ENCODE measurements around the gene UBXN6. TPM values are rescaled to one million over a fixed set of nuclear protein-coding genes. Genes with fewer than 3 reads are reported as not detected.

Gene UBXN6
- total RNA-seq, 4 donors from 2014 or later = 93.8 to 230 (median 114) TPM

DNA sequence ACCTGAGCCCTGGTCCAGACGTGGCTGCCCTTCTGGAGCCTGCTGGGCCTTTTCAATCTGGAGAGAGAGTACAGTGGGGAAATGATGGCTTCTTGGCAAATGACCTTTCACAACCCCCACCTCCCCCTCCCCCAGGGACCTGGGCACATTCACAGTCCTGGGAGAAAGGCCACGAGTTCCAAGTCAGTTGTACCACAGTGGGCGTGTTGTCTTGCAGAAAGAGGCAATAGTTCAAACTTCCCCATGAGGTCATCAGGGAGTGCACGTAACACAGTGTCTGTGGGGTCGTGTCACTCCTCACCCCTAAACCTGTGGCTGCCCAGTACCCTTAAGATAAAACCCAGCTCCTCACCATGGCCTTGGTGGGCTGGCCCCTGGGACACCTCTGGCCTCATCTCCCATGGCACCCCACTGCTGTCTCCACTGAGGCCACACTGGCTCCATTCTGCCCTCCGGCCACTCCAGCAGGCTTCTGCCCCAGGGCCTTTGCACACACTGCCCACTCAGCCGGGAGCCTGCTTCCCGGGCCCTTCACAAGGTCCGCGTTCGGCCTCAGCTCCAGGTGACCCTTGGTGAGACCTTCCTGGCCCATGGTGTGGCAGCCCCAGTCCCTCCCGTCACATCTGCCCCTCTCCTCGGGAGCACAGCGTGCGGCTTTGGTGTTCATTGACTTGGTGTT is 47.4 kb upstream of the UBXN6 start:
- in situ Hi-C loops (cut with MboI; ENCODE audit: low sequenced_read_pairs in 4 of 4) (no loop called here), intact Hi-C loops (cut with DNase I; ENCODE audit: low total_unique reads) (no loop called here)
- TF ChIP-seq POLR2A (IDR thresholded peaks at IDR 0.05) = no peak
- Histone ChIP-seq H3K4me3 (no peak overlapping the region), H3K36me3 (peaks cover 0 to 61% of the 10 kb centered on the region in 2 donors), H3K9me3 (no peaks in the 10 kb centered on the region), H3K4me1 (peaks cover 34 to 37% of the 10 kb centered on the region in 2 donors), H3K27me3 (no peaks in the 10 kb centered on the region), H3K27ac (peak overlapping the region; percentile 36 to 99 (median 72))
- no peak for DNase-seq
- ATAC-seq = peak in 1 of 2 donors; percentile 19

DNA sequence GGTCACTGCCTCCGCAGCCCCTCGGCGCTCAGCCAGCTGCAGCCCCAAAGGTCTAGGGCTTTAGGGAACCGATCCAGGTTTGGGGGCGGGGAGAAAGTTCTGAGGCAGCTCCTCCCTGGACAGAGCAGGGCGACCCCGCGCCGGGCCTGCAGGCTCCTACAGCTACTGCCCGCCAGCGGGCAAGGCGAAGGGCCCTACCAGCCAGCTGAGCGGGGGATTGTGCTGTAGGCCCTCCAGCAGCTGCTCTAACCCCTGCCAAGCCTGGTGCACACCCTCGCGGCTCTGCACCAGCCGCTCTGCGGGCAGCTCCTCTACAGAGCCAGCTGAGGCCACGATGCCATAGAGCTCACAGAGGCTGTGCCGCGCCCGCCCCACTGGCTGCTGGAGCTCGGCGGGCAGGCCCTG is 46.7 kb upstream of the UBXN6 start:
- intact Hi-C loops (cut with DNase I; ENCODE audit: low total_unique reads) = no loop called here
- Histone ChIP-seq H3K9me3 (no peaks in the 10 kb centered on the region), H3K27ac (peak overlapping the region; percentile 36 to 99 (median 72)), H3K4me3 (no peak overlapping the region), H3K4me1 (peaks cover 28 to 32% of the 10 kb centered on the region in 2 donors), H3K36me3 (peaks cover 0 to 56% of the 10 kb centered on the region in 2 donors), H3K27me3 (no peaks in the 10 kb centered on the region)
- no peak for ATAC-seq
- no peak for DNase-seq
- in situ Hi-C loops (cut with MboI; ENCODE audit: low sequenced_read_pairs in 4 of 4) = no loop called here
- TF ChIP-seq, protein P1, sequence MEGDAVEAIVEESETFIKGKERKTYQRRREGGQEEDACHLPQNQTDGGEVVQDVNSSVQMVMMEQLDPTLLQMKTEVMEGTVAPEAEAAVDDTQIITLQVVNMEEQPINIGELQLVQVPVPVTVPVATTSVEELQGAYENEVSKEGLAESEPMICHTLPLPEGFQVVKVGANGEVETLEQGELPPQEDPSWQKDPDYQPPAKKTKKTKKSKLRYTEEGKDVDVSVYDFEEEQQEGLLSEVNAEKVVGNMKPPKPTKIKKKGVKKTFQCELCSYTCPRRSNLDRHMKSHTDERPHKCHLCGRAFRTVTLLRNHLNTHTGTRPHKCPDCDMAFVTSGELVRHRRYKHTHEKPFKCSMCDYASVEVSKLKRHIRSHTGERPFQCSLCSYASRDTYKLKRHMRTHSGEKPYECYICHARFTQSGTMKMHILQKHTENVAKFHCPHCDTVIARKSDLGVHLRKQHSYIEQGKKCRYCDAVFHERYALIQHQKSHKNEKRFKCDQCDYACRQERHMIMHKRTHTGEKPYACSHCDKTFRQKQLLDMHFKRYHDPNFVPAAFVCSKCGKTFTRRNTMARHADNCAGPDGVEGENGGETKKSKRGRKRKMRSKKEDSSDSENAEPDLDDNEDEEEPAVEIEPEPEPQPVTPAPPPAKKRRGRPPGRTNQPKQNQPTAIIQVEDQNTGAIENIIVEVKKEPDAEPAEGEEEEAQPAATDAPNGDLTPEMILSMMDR (IDR thresholded peaks at IDR 0.05 in 4 of 5, conservative IDR thresholded peaks at IDR 0.05 in 1 of 5) = no peak
- no peak for TF ChIP-seq POLR2A (IDR thresholded peaks at IDR 0.05)

- H3K36me3 ChIP-seq = peaks cover 0 to 58% of the 10 kb centered on the region in 2 donors
- no peak overlapping the region for H3K4me3 ChIP-seq
- TF ChIP-seq, protein P1 (IDR thresholded peaks at IDR 0.05 in 4 of 5, conservative IDR thresholded peaks at IDR 0.05 in 1 of 5) = no peak
- no peak for TF ChIP-seq POLR2A (IDR thresholded peaks at IDR 0.05)
- peaks cover 27 to 29% of the 10 kb centered on the region in 2 donors for H3K4me1 ChIP-seq
- intact Hi-C loops (cut with DNase I; ENCODE audit: low total_unique reads) = no loop called here
- no peaks in the 10 kb centered on the region for H3K9me3 ChIP-seq
- DNase-seq (no peak), ATAC-seq (no peak)
- peak overlapping the region in 3 of 4 donors; percentile 36 to 99 (median 70) for H3K27ac ChIP-seq
- no peaks in the 10 kb centered on the region for H3K27me3 ChIP-seq
- in situ Hi-C loops (cut with MboI; ENCODE audit: low sequenced_read_pairs in 4 of 4) = no loop called here
These were observed 46.2 kb upstream of the UBXN6 start for GRCh38 chr19:4503825-4504170.

- H3K36me3 ChIP-seq = peaks cover 0 to 63% of the 10 kb centered on the region in 2 donors
- in situ Hi-C loops (cut with MboI; ENCODE audit: low sequenced_read_pairs in 4 of 4) = no loop called here
- no peak for TF ChIP-seq POLR2A (IDR thresholded peaks at IDR 0.05)
- TF ChIP-seq, protein P1 (IDR thresholded peaks at IDR 0.05 in 4 of 5, conservative IDR thresholded peaks at IDR 0.05 in 1 of 5) = no peak
- H3K27ac ChIP-seq = peak overlapping the region; percentile 14 to 99 (median 40)
- H3K27me3 ChIP-seq = no peaks in the 10 kb centered on the region
- H3K9me3 ChIP-seq = no peaks in the 10 kb centered on the region
- DNase-seq (no peak), ATAC-seq (no peak)
- H3K4me3 ChIP-seq = no peak overlapping the region
- intact Hi-C loops (cut with DNase I; ENCODE audit: low total_unique reads) = no loop called here
- H3K4me1 ChIP-seq = peaks cover 22 to 25% of the 10 kb centered on the region in 2 donors
These were observed 45.7 kb upstream of the UBXN6 start for GRCh38 chr19:4503132-4503824.

All from gastrocnemius medialis (tissue), 4 donors.